Endothelial cell of umbilical vein (primary cell): ENCODE data around the gene NOL12. TPM values are rescaled to one million over a fixed set of nuclear protein-coding genes. Genes with fewer than 3 reads are reported as not detected.

Source experiments
- BruUV-seq: library from RNA; stranded (reverse); fragments of 400-500 nt; replicated peaks from 2 replicates; lab custom pipeline; 2021; lab: Mats Ljungman, UMichigan
- CTCF ChIA-PET: fragments of 300-600, 350-600 bp; sonication (Branson Sonifier 250); formaldehyde crosslinking; loops from one replicate; lab custom pipeline; 2021; ENCODE audit warnings: antibody characterized with exemption, inconsistent platforms; lab: Charles Lee
- POLR2A ChIA-PET: fragments of 300-600, 350-600 bp; sonication (Branson Sonifier 250); formaldehyde crosslinking; loops from one replicate; lab custom pipeline; 2021; ENCODE audit warnings: antibody characterized with exemption, inconsistent platforms; lab: Charles Lee
- DNase-seq: peaks from one replicate; pipeline ENCODE4 v3.0.0-alpha.2; 2011; ENCODE audit warnings: low read depth, low spot score
- FAIRE-seq: peaks from 2 replicates; lab custom pipeline; 2011; peaks lifted over from hg19 to GRCh38; lab: Jason Lieb, UNC
- H2AFZ ChIP-seq: 2 replicates; pipeline ENCODE4 v1.6.0; 2012; ENCODE audit warnings: low read depth, low read length, control low read depth, inconsistent platforms
- H3K27ac ChIP-seq: 2 replicates; pipeline ENCODE4 v1.5.1; 2011; ENCODE audit warnings: low read depth, mild to moderate bottlenecking, control low read depth, low read length, moderate library complexity; ENCODE audit not compliant: insufficient read depth
- H3K27me3 ChIP-seq, 2 experiments: 2 replicates each; pipeline versions ENCODE4 v1.6.0 to v1.6.1; 2011; ENCODE audit warnings: low read length in 2 of 2, mixed read lengths in 1 of 2; ENCODE audit not compliant: control insufficient read depth in 2 of 2, insufficient read depth in 2 of 2
- H3K36me3 ChIP-seq, 2 experiments: 2 replicates in 1 of 2; 3 replicates in 1 of 2; pipeline ENCODE4 v1.5.1; 2011; ENCODE audit warnings: low read length in 2 of 2, mild to moderate bottlenecking in 1 of 2, moderate library complexity in 1 of 2; ENCODE audit not compliant: control insufficient read depth in 2 of 2, insufficient read depth in 2 of 2; ENCODE audit errors: extremely low read depth in 1 of 2
- H3K4me1 ChIP-seq: 3 replicates; pipeline ENCODE4 v1.5.1; 2011; ENCODE audit warnings: mild to moderate bottlenecking, low read length; ENCODE audit not compliant: control insufficient read depth, insufficient read depth; ENCODE audit errors: extremely low read depth
- H3K4me2 ChIP-seq: 2 replicates; pipeline ENCODE4 v1.6.1; 2011; ENCODE audit warnings: low read length, control low read depth, mixed read lengths; ENCODE audit not compliant: insufficient read depth
- H3K4me3 ChIP-seq, 3 experiments: fragments of 200-600 bp in 1 of 3; sonication (generic), shearing (Covaris generic) in 1 of 3; replicated peaks in 1 of 3; 2 replicates each; pipeline ENCODE4 v1.5.1; 2011 to 2016; ENCODE audit warnings: control low read depth in 3 of 3, low read length in 3 of 3, mild to moderate bottlenecking in 2 of 3, inconsistent platforms in 1 of 3, low read depth in 1 of 3, moderate library complexity in 1 of 3; ENCODE audit not compliant: insufficient read depth in 1 of 3
- H3K79me2 ChIP-seq: 2 replicates; pipeline ENCODE4 v1.6.0; 2012; ENCODE audit warnings: low read length, inconsistent platforms; ENCODE audit not compliant: control insufficient read depth, insufficient read depth
- H3K9ac ChIP-seq: replicated peaks from 2 replicates; pipeline ENCODE3; 2011; ENCODE audit warnings: low read length, control low read depth; ENCODE audit not compliant: insufficient read depth; ENCODE audit errors: extremely low read depth
- H3K9me1 ChIP-seq: replicated peaks from 3 replicates; pipeline ENCODE4 v1.6.0; 2011; ENCODE audit warnings: mild to moderate bottlenecking, low read length; ENCODE audit not compliant: control insufficient read depth, insufficient read depth; ENCODE audit errors: extremely low read depth
- H3K9me3 ChIP-seq: replicated peaks from 2 replicates; pipeline ENCODE4 v1.5.1; 2012; ENCODE audit warnings: low read length, inconsistent platforms; ENCODE audit not compliant: control insufficient read depth, insufficient read depth
- H4K20me1 ChIP-seq: replicated peaks from 2 replicates; pipeline ENCODE3; 2011; ENCODE audit warnings: mild to moderate bottlenecking, low read length; ENCODE audit not compliant: control insufficient read depth, insufficient read depth; ENCODE audit errors: extremely low read depth
- EZH2 ChIP-seq: IDR thresholded peaks from 2 replicates; pipeline ENCODE4 v1.6.1; 2012; ENCODE audit warnings: borderline replicate concordance, low read depth, mild to moderate bottlenecking, moderate library complexity, low read length, inconsistent platforms; ENCODE audit not compliant: severe bottlenecking
- FOS ChIP-seq: IDR thresholded peaks from 2 replicates; pipeline ENCODE4 v1.6.1; 2011; ENCODE audit warnings: mild to moderate bottlenecking, low read length, moderate library complexity, borderline replicate concordance; ENCODE audit not compliant: insufficient read depth
- GATA2 ChIP-seq: IDR thresholded peaks from 2 replicates; pipeline ENCODE4 v1.7.0; 2011; ENCODE audit warnings: low read depth, mild to moderate bottlenecking, moderate library complexity, mixed read lengths, low read length; ENCODE audit not compliant: insufficient read length, insufficient read depth
- JUN ChIP-seq: IDR thresholded peaks from 2 replicates; pipeline ENCODE4 v1.6.1; 2011; ENCODE audit warnings: borderline replicate concordance, low read depth; ENCODE audit not compliant: insufficient read length, insufficient read depth
- MYC ChIP-seq: IDR thresholded peaks from one replicate; pipeline ENCODE4 v1.6.1; 2011; ENCODE audit warnings: mild to moderate bottlenecking, low read depth, low read length
- POLR2A ChIP-seq: IDR thresholded peaks from 2 replicates; pipeline ENCODE4 v1.6.1; 2012; ENCODE audit warnings: low read depth, mild to moderate bottlenecking, control low read depth, low read length
- POLR2AphosphoS5 ChIP-seq: IDR thresholded peaks from 2 replicates; pipeline ENCODE4 v1.6.1; 2012; ENCODE audit warnings: low read depth, mild to moderate bottlenecking, control low read depth, low read length, moderate library complexity; ENCODE audit not compliant: insufficient read depth
- dilution Hi-C: fragments of 300-500 bp; cut with MboI; formaldehyde crosslinking; loops from one replicate; pipeline ENCODE4 v1.15.0; 2019; ENCODE audit warnings: low sequenced_read_pairs; ENCODE audit not compliant: extremely low pct_ligation_motif_present
- intact Hi-C: fragments of 100-400 bp; cut with micrococcal nuclease; formaldehyde crosslinking; loops from one replicate; pipeline ENCODE4 v1.10.0; 2022
- polyA plus RNA-seq, 4 experiments: library from polyadenylated mRNA; depleted of rRNA in 3 of 4; stranded (reverse) in 3 of 4; unstranded in 1 of 4; fragments of >200 nt; gene quantifications; 2 replicates each; pipeline versions ENCODE4 v1.2.1 to v1.2.3, GENCODE V29; 2011 to 2012; ENCODE audit warnings: missing spikeins in 1 of 4
- total RNA-seq: library from RNA; stranded (reverse); gene quantifications from 2 replicates; pipeline ENCODE4 v1.2.3, GENCODE V29; 2021
- TF ChIP-seq, protein P1 (sequence below): IDR thresholded peaks from 2 replicates; pipeline ENCODE4 v1.6.1; 2011; ENCODE audit not compliant: insufficient read depth, insufficient read length
- TF ChIP-seq, protein P2 (sequence below), 2 donors: IDR thresholded peaks; 1 replicate in 1 of 2; 2 replicates in 1 of 2; pipeline ENCODE4 v1.5.1; 2011; ENCODE audit warnings: low read length in 2 of 2, mild to moderate bottlenecking in 2 of 2, moderate library complexity in 2 of 2, control low read depth in 1 of 2, inconsistent platforms in 1 of 2, low read depth in 1 of 2; ENCODE audit not compliant: insufficient read depth in 1 of 2; ENCODE audit errors: extremely low read depth in 1 of 2

NOL12 gene
- total and polyA plus RNA-seq, 2 donors (not counting 3 experiments of a cell fraction or from before 2014, with no cell fraction given): 23.2 to 29.1 TPM

DNA sequence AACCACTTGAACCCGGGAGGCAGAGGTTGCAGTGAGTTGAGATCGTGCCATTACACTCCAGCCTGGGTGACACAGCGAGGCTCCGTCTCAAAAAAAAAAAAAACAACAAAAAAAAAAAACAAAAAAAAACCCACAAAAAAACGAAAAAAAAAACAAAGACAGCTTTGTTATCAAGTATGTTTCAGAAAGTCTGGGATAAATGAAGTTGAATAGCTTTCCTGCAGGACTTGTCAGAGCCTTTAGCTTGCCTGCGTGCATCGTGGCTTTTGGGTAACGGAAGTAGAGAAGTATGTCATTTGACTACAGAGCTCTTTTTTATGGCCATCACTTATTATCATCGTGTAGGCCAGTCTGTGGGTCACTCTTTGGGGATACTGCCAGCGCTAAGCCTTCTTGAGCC, 25.3 kb downstream of the NOL12 start:
- Histone ChIP-seq H4K20me1 (no peaks in the 10 kb centered on the region), H3K4me2 (no peak overlapping the region), H3K36me3 (no peaks in the 10 kb centered on the region), H3K27me3 (no peaks in the 10 kb centered on the region), H2AFZ (no peak overlapping the region), H3K9me3 (no peaks in the 10 kb centered on the region), H3K4me3 (no peak overlapping the region), H3K9ac (no peak overlapping the region), H3K9me1 (no peaks in the 10 kb centered on the region), H3K4me1 (peaks cover 5% of the 10 kb centered on the region), H3K79me2 (no peaks in the 10 kb centered on the region), H3K27ac (no peak overlapping the region)
- ChIA-PET CTCF (interaction anchor here (0.6 to 2.1 kb wide), 6 partner anchors 19 to 70 kb away, joined by 3 to 8 read pairs (median 4); no protein-coding TSS in a partner anchor), POLR2A (no interaction called here)
- TF ChIP-seq MYC: no peak
- TF ChIP-seq, protein P1, sequence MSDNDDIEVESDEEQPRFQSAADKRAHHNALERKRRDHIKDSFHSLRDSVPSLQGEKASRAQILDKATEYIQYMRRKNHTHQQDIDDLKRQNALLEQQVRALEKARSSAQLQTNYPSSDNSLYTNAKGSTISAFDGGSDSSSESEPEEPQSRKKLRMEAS: no peak
- TF ChIP-seq POLR2A: no peak
- TF ChIP-seq POLR2AphosphoS5: no peak
- no peak for TF ChIP-seq EZH2
- TF ChIP-seq, protein P2, sequence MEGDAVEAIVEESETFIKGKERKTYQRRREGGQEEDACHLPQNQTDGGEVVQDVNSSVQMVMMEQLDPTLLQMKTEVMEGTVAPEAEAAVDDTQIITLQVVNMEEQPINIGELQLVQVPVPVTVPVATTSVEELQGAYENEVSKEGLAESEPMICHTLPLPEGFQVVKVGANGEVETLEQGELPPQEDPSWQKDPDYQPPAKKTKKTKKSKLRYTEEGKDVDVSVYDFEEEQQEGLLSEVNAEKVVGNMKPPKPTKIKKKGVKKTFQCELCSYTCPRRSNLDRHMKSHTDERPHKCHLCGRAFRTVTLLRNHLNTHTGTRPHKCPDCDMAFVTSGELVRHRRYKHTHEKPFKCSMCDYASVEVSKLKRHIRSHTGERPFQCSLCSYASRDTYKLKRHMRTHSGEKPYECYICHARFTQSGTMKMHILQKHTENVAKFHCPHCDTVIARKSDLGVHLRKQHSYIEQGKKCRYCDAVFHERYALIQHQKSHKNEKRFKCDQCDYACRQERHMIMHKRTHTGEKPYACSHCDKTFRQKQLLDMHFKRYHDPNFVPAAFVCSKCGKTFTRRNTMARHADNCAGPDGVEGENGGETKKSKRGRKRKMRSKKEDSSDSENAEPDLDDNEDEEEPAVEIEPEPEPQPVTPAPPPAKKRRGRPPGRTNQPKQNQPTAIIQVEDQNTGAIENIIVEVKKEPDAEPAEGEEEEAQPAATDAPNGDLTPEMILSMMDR (IDR thresholded peaks at IDR 0.05; ENCODE audit: extremely low read depth in 1 of 2, insufficient read depth in 1 of 2, low read depth in 1 of 2, low read length in 2 of 2): no peak
- TF ChIP-seq JUN: no peak
- TF ChIP-seq GATA2: no peak
- TF ChIP-seq FOS: no peak
- dilution Hi-C loops (no loop called here), intact Hi-C loops (no loop called here)
- no peak for DNase-seq
- peak; percentile 21 for FAIRE-seq
- no TSS peak for BruUV-seq
